ENCODE measurements around the gene SYT2.

- TF ChIP-seq CTCF (IDR thresholded peaks at IDR 0.05) = no peak
- TF ChIP-seq KAT7 (CRISPR knock-in tag; IDR thresholded peaks at IDR 0.05; ENCODE audit: borderline replicate concordance) = no peak
- TF ChIP-seq ATF1 (CRISPR knock-in tag; IDR thresholded peaks at IDR 0.05) = no peak
- no peak for TF ChIP-seq ZNF232 (CRISPR knock-in tag; IDR thresholded peaks at IDR 0.05)
- TF ChIP-seq, protein P1, sequence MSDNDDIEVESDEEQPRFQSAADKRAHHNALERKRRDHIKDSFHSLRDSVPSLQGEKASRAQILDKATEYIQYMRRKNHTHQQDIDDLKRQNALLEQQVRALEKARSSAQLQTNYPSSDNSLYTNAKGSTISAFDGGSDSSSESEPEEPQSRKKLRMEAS (CRISPR knock-in tag; IDR thresholded peaks at IDR 0.05) = no peak
- TF ChIP-seq USF1 (CRISPR knock-in tag; IDR thresholded peaks at IDR 0.05) = no peak
- TF ChIP-seq STAT6 (CRISPR knock-in tag; conservative IDR thresholded peaks at IDR 0.05; ENCODE audit: low read depth) = no peak
- TF ChIP-seq MYBL2 (CRISPR knock-in tag; IDR thresholded peaks at IDR 0.05) = no peak
- TF ChIP-seq ZNF416 (CRISPR knock-in tag; IDR thresholded peaks at IDR 0.05) = no peak
- no peak for TF ChIP-seq RELA (CRISPR knock-in tag; IDR thresholded peaks at IDR 0.05; ENCODE audit: borderline replicate concordance)
These were observed 123.4 kb downstream of the SYT2 start for GRCh38 chr1:202586871-202587270.

All from WTC11 (cell line).